Type B pancreatic cell (in vitro differentiated cells): ENCODE data around the gene LDHAL6A. TPM values are rescaled to one million over a fixed set of nuclear protein-coding genes. Genes with fewer than 3 reads are reported as not detected.

Experiments used
- DNase-seq: peaks from one replicate; pipeline ENCODE4 v3.0.0; 2021; ENCODE audit warnings: mixed read lengths; ENCODE audit not compliant: unreplicated experiment; ENCODE audit errors: extremely low spot score
- H3K27ac Mint-ChIP-seq: 2 replicates; pipeline ENCODE4 v1.8.0; 2021; ENCODE audit warnings: mild to moderate bottlenecking, mixed read lengths
- H3K27me3 Mint-ChIP-seq: 2 replicates; pipeline ENCODE4 v1.8.0; 2021; ENCODE audit warnings: mixed read lengths
- H3K36me3 Mint-ChIP-seq: 2 replicates; pipeline ENCODE4 v1.8.0; 2021; ENCODE audit warnings: mixed read lengths
- H3K4me1 Mint-ChIP-seq: one replicate; pipeline ENCODE4 v1.8.0; 2021; ENCODE audit warnings: mixed read lengths; ENCODE audit not compliant: unreplicated experiment
- H3K4me3 Mint-ChIP-seq: 2 replicates; pipeline ENCODE4 v1.8.0; 2021; ENCODE audit warnings: mild to moderate bottlenecking, mixed read lengths
- H3K9me3 Mint-ChIP-seq: 2 replicates; pipeline ENCODE4 v1.8.0; 2021; ENCODE audit warnings: mixed read lengths
- total RNA-seq: library from RNA; stranded (reverse); gene quantifications from 2 replicates; pipeline ENCODE4 v1.2.1, GENCODE V29; 2021; ENCODE audit warnings: low replicate concordance
- TF ChIP-seq, protein P1 (sequence below): fragments of 200-600 bp; sonication (generic); conservative IDR thresholded peaks from 2 replicates; pipeline ENCODE4 v1.5.0; 2021; ENCODE audit warnings: antibody characterized with exemption, mild to moderate bottlenecking

The LDHAL6A gene
- total RNA-seq, 1 donor from 2014 or later: not detected

DNA sequence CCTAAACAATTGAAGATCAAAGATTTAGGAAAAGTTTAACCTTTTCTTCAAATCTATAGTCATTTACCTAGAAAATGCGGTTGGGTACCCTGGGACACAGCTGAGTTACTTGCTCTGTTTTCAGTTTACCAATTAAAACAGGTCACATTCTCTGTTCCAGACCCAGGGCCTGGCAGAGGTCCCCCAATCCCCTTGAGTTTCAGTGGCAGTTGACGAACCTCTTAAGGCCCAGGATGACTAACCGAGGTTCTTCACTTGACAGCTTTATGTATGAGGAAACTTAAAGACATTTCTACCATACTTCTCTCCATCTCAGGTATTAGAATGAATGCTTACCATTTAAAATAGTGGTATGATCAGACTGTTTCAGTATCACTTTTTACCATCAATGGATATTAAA lies 16.3 kb downstream of the LDHAL6A start:
- TF ChIP-seq, protein P1, sequence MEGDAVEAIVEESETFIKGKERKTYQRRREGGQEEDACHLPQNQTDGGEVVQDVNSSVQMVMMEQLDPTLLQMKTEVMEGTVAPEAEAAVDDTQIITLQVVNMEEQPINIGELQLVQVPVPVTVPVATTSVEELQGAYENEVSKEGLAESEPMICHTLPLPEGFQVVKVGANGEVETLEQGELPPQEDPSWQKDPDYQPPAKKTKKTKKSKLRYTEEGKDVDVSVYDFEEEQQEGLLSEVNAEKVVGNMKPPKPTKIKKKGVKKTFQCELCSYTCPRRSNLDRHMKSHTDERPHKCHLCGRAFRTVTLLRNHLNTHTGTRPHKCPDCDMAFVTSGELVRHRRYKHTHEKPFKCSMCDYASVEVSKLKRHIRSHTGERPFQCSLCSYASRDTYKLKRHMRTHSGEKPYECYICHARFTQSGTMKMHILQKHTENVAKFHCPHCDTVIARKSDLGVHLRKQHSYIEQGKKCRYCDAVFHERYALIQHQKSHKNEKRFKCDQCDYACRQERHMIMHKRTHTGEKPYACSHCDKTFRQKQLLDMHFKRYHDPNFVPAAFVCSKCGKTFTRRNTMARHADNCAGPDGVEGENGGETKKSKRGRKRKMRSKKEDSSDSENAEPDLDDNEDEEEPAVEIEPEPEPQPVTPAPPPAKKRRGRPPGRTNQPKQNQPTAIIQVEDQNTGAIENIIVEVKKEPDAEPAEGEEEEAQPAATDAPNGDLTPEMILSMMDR: no peak
- H3K4me3 Mint-ChIP-seq: no peak overlapping the region
- H3K36me3 Mint-ChIP-seq: peaks cover 11% of the 10 kb centered on the region
- DNase-seq: no peak
- no peak overlapping the region for H3K27ac Mint-ChIP-seq
- no peaks in the 10 kb centered on the region for H3K9me3 Mint-ChIP-seq
- H3K27me3 Mint-ChIP-seq: no peaks in the 10 kb centered on the region
- no peaks in the 10 kb centered on the region for H3K4me1 Mint-ChIP-seq

DNA sequence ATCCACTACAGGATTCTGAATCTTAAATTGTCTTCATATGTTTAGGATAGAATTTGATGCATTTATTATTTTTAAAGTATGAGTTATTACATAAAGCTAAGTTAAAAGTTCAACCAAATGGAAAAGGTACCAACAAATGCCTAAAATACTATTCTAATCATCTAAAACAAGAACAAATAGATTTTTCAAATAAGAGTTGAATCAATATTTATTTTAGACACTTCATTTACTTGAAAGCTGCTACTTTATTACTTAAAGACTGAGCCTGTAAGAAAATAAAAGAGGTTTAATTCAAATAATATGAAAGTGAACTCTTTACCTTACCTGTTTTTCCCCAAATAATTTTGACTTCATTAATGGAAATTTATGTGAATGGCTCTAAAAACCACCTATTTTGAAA lies 16.9 kb downstream of the LDHAL6A start:
- no peak for DNase-seq
- H3K27ac Mint-ChIP-seq: no peak overlapping the region
- no peaks in the 10 kb centered on the region for H3K27me3 Mint-ChIP-seq
- no peak overlapping the region for H3K4me3 Mint-ChIP-seq
- TF ChIP-seq, protein P1: no peak
- peaks cover 13% of the 10 kb centered on the region for H3K36me3 Mint-ChIP-seq
- no peaks in the 10 kb centered on the region for H3K9me3 Mint-ChIP-seq
- no peaks in the 10 kb centered on the region for H3K4me1 Mint-ChIP-seq

DNA sequence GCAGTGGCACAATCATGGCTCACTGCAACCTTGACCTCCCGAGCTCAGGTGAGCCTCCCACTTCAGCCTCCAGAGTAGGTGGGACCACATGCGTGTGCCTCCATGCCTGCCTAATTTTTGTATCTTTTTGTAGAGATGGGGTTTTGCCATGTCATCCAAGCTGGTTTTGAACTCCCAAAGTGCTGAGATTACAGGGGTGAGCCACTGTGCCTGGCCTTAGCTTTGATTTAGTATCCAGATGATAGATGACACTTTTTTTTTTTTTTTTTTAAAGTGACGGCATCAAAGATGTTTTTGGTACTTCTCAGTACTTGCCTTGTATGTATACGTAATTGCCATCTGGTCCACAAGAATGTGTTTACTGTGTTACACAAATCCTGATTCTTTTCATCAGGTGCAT lies 23.4 kb downstream of the LDHAL6A start:
- Mint-ChIP-seq H3K4me1 (no peaks in the 10 kb centered on the region), H3K27ac (no peak overlapping the region), H3K9me3 (no peaks in the 10 kb centered on the region), H3K4me3 (no peak overlapping the region), H3K36me3 (peaks cover 51% of the 10 kb centered on the region), H3K27me3 (no peaks in the 10 kb centered on the region)
- DNase-seq: no peak
- TF ChIP-seq, protein P1: no peak

DNA sequence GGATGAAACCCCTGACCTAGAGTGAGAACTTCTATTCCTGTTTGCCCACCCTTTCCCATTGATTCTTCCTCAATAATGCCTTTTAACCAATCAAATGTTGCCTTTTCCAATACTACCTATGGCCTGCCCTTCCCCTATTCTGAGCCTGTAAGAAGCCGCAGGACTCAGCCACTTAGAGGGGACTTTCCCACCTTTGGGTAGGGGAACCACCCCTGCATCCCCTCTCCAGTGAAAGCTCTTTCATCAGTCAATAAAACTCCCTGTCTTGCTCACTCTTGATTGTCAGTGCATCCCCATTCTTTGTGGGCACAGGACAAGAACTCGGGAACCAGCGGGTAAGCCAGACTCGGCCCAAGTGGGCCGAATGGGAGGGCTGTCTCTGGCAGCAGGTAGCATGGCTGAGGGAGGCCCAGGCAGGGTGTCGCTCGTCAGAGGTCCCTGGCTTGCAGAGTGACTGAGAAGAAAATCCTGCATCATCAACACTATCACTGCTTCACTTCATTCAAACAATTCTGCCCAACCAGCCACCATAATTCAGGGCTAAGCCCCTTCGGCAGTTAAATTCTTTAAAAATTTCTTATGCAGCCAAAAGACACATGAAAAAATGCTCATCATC lies 30.4 kb downstream of the LDHAL6A start:
- Mint-ChIP-seq H3K36me3 (peaks cover 37% of the 10 kb centered on the region), H3K4me1 (peaks cover 8% of the 10 kb centered on the region), H3K27ac (no peak overlapping the region), H3K27me3 (no peaks in the 10 kb centered on the region), H3K9me3 (no peaks in the 10 kb centered on the region), H3K4me3 (no peak overlapping the region)
- TF ChIP-seq, protein P1: no peak
- DNase-seq: no peak

DNA sequence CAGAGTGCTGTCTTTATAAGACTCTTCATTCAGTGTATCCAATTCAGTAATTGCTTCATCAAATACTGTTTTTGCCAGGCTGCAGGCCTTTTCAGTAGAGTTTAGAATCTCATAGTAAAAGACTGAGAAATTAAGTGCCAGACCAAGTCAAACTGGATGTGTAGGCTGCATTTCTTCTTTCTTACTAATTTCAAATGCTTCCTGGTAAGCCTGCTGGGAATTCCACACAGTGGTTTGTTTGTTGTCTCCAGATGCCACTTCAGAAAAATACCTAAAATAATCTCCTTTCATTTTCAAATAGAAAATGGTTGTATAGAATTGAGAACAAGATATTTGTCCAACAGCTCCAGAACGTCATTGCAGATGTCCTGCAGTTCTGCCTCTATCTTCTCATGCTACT lies 34.7 kb downstream of the LDHAL6A start:
- peaks cover 16% of the 10 kb centered on the region for H3K36me3 Mint-ChIP-seq
- H3K27ac Mint-ChIP-seq: peak overlapping the region; percentile 91
- peak overlapping the region; percentile 71 for H3K4me3 Mint-ChIP-seq
- no peaks in the 10 kb centered on the region for H3K9me3 Mint-ChIP-seq
- DNase-seq: no peak
- peaks cover 16% of the 10 kb centered on the region for H3K4me1 Mint-ChIP-seq
- no peaks in the 10 kb centered on the region for H3K27me3 Mint-ChIP-seq
- TF ChIP-seq, protein P1: no peak
